Smooth muscle cell (in vitro differentiated cells): ENCODE data around the gene ZNF346. TPM values are rescaled to one million over a fixed set of nuclear protein-coding genes. Genes with fewer than 3 reads are reported as not detected.

Source experiments
- DNase-seq: peaks from one replicate; lab custom pipeline; 2025; ENCODE audit not compliant: unreplicated experiment; lab: John Stamatoyannopoulos, UW
- H2AFZ ChIP-seq: fragments of 200-600 bp; sonication (generic); 2 replicates; pipeline ENCODE4 v1.6.0; 2016; ENCODE audit warnings: antibody characterized with exemption, low read depth, mild to moderate bottlenecking
- H3F3A ChIP-seq: fragments of 200-600 bp; sonication (generic); 2 replicates; pipeline ENCODE4 v1.6.0; 2017; ENCODE audit warnings: antibody characterized with exemption, low read depth
- H3K27ac ChIP-seq: fragments of 200-600 bp; sonication (generic); 2 replicates; pipeline ENCODE4 v1.5.1; 2016; ENCODE audit warnings: low read depth, mild to moderate bottlenecking
- H3K27me3 ChIP-seq: fragments of 200-600 bp; sonication (generic); 2 replicates; pipeline ENCODE4 v1.6.1; 2016; ENCODE audit warnings: low read depth, mild to moderate bottlenecking
- H3K36me3 ChIP-seq: fragments of 200-600 bp; sonication (generic); 2 replicates; pipeline ENCODE4 v1.5.1; 2016; ENCODE audit warnings: low read depth
- H3K4me1 ChIP-seq: fragments of 200-600 bp; sonication (generic); 2 replicates; pipeline ENCODE4 v1.5.1; 2016; ENCODE audit warnings: low read depth
- H3K4me2 ChIP-seq: fragments of 200-600 bp; sonication (generic); 2 replicates; pipeline ENCODE4 v1.6.0; 2016; ENCODE audit warnings: mild to moderate bottlenecking
- H3K4me3 ChIP-seq: fragments of 200-600 bp; sonication (generic); 2 replicates; pipeline ENCODE4 v1.5.1; 2016; ENCODE audit warnings: mild to moderate bottlenecking
- H3K79me2 ChIP-seq: fragments of 200-600 bp; sonication (generic); 2 replicates; pipeline ENCODE4 v1.6.0; 2016; ENCODE audit warnings: low read depth, mild to moderate bottlenecking
- H3K9ac ChIP-seq: fragments of 200-600 bp; sonication (generic); 2 replicates; pipeline ENCODE4 v1.6.0; 2016; ENCODE audit warnings: low read depth
- H3K9me3 ChIP-seq: fragments of 200-600 bp; sonication (generic); replicated peaks from 2 replicates; pipeline ENCODE4 v1.5.1; 2016; ENCODE audit warnings: low read depth
- H4K20me1 ChIP-seq: fragments of 200-600 bp; sonication (generic); 2 replicates; pipeline ENCODE4 v1.6.0; 2016; ENCODE audit warnings: low read depth
- CTCF ChIP-seq: fragments of 200-600 bp; sonication (generic); IDR thresholded peaks from 2 replicates; pipeline ENCODE4 v1.5.1; 2017; ENCODE audit warnings: borderline replicate concordance, mild to moderate bottlenecking, antibody characterized with exemption; ENCODE audit not compliant: insufficient read depth, poor library complexity, severe bottlenecking
- WGBS: methylation state at CpG from one replicate; pipeline ENCODE4 v1.1.7; 2016; ENCODE audit warnings: low lambda C conversion rate; 5-methylcytosine and 5-hydroxymethylcytosine counted together
- polyA plus RNA-seq: library from polyadenylated mRNA; unstranded; fragments of >200 nt; fragmentation: Nextera tagmentation; extraction: Ambion mirVana; gene quantifications from 2 replicates; pipeline ENCODE4 v1.2.1, GENCODE V29; 2016
- total RNA-seq: library from RNA; depleted of rRNA; stranded (reverse); fragments of >200 nt; gene quantifications from 2 replicates; pipeline ENCODE4 v1.2.3, GENCODE V29; 2014

ZNF346 gene
- total and polyA plus RNA-seq, 2 experiments from 2014 or later = 6.9 to 14.8 TPM

GRCh38 chr5:177105691-177106476 lies 83.4 kb downstream of the ZNF346 start:
- Histone ChIP-seq H3K27ac (no peak overlapping the region), H3K27me3 (no peaks in the 10 kb centered on the region), H3K4me3 (no peak overlapping the region), H3F3A (no peaks in the 10 kb centered on the region), H3K9ac (no peak overlapping the region), H3K4me1 (no peaks in the 10 kb centered on the region), H3K79me2 (no peaks in the 10 kb centered on the region), H3K36me3 (no peaks in the 10 kb centered on the region), H3K9me3 (no peaks in the 10 kb centered on the region), H3K4me2 (no peak overlapping the region), H4K20me1 (no peaks in the 10 kb centered on the region), H2AFZ (no peak overlapping the region)
- whole genome bisulfite sequencing = 91% methylated on average over 21 of the region's 24 CpGs
- DNase-seq = no peak
- no peak for TF ChIP-seq CTCF

- 87% methylated on average over 4 of the region's 4 CpGs for WGBS
- no peak overlapping the region for H3K9ac ChIP-seq
- no peak for TF ChIP-seq CTCF
These were observed 84.7 kb downstream of the ZNF346 start for GRCh38 chr5:177107159-177107558.

GRCh38 chr5:177109810-177110209 lies 87.3 kb downstream of the ZNF346 start:
- 70% methylated on average over 9 of the region's 9 CpGs for WGBS

More at GRCh38 chr5:177107159-177107558, 84.7 kb downstream of the ZNF346 start:
- no peak overlapping the region for H2AFZ ChIP-seq
- H3K79me2 ChIP-seq = no peaks in the 10 kb centered on the region
- H4K20me1 ChIP-seq = no peaks in the 10 kb centered on the region
- H3K4me3 ChIP-seq = no peak overlapping the region
- H3K36me3 ChIP-seq = no peaks in the 10 kb centered on the region
- no peak for DNase-seq
- H3K27ac ChIP-seq = no peak overlapping the region
- no peak overlapping the region for H3K4me2 ChIP-seq
- H3F3A ChIP-seq = no peaks in the 10 kb centered on the region
- H3K9me3 ChIP-seq = no peaks in the 10 kb centered on the region
- no peaks in the 10 kb centered on the region for H3K4me1 ChIP-seq
- H3K27me3 ChIP-seq = no peaks in the 10 kb centered on the region

More at GRCh38 chr5:177109810-177110209, 87.3 kb downstream of the ZNF346 start:
- no peak overlapping the region for H3K4me2 ChIP-seq
- no peaks in the 10 kb centered on the region for H3K4me1 ChIP-seq
- no peaks in the 10 kb centered on the region for H3K79me2 ChIP-seq
- H3K27me3 ChIP-seq = no peaks in the 10 kb centered on the region
- DNase-seq = no peak
- no peaks in the 10 kb centered on the region for H3K9me3 ChIP-seq
- TF ChIP-seq CTCF = no peak
- H3K27ac ChIP-seq = no peak overlapping the region
- no peak overlapping the region for H2AFZ ChIP-seq
- H3K36me3 ChIP-seq = no peaks in the 10 kb centered on the region
- no peaks in the 10 kb centered on the region for H4K20me1 ChIP-seq
- H3K9ac ChIP-seq = no peak overlapping the region
- no peaks in the 10 kb centered on the region for H3F3A ChIP-seq
- H3K4me3 ChIP-seq = no peak overlapping the region
